Common myeloid progenitor, CD34-positive (primary cell): ENCODE measurements around the gene TMC3.

Experiments
- CTCF ChIA-PET: fragments of 350-600 bp; sonication (Branson Sonifier 250); formaldehyde crosslinking; loops from one replicate; lab custom pipeline; 2021; ENCODE audit warnings: antibody characterized with exemption; lab: Charles Lee
- POLR2A ChIA-PET: fragments of 350-600 bp; sonication (Branson Sonifier 250); formaldehyde crosslinking; loops from one replicate; lab custom pipeline; 2021; ENCODE audit warnings: antibody characterized with exemption; lab: Charles Lee
- DNase-seq, 3 donors: peaks; one replicate each; pipeline versions ENCODE4 v3.0.0 to v3.0.0-alpha.2; 2013
- H3K27ac ChIP-seq, 2 experiments: 1 replicate in 1 of 2; 2 replicates in 1 of 2; pipeline ENCODE4 v1.7.0; 2013; ENCODE audit warnings: inconsistent platforms in 2 of 2, low read length in 2 of 2, mild to moderate bottlenecking in 2 of 2, low read depth in 1 of 2, moderate library complexity in 1 of 2; ENCODE audit not compliant: severe bottlenecking in 2 of 2, insufficient read depth in 1 of 2, poor library complexity in 1 of 2
- H3K27me3 ChIP-seq, 5 experiments: replicated peaks in 2 of 5; 1 replicate in 3 of 5; 2 replicates in 2 of 5; pipeline versions ENCODE4 v1.6.1 to v1.7.0; 2013; ENCODE audit warnings: low read length in 4 of 5, mild to moderate bottlenecking in 2 of 5, moderate library complexity in 2 of 5, inconsistent platforms in 1 of 5; ENCODE audit not compliant: insufficient read depth in 5 of 5, control insufficient read depth in 4 of 5
- H3K36me3 ChIP-seq, 4 experiments: 1 replicate in 2 of 4; 2 replicates in 2 of 4; pipeline versions ENCODE4 v1.6.1 to v1.7.0; 2013; ENCODE audit warnings: low read length in 3 of 4, control low read depth in 1 of 4, mild to moderate bottlenecking in 1 of 4; ENCODE audit not compliant: control insufficient read depth in 4 of 4, insufficient read depth in 4 of 4
- H3K4me1 ChIP-seq, 4 experiments: 1 replicate in 3 of 4; 2 replicates in 1 of 4; pipeline versions ENCODE4 v1.6.1 to v1.7.1; 2013; ENCODE audit warnings: low read length in 3 of 4, mild to moderate bottlenecking in 3 of 4, control low read depth in 1 of 4, inconsistent platforms in 1 of 4, moderate library complexity in 1 of 4; ENCODE audit not compliant: control insufficient read depth in 4 of 4, insufficient read depth in 4 of 4; ENCODE audit errors: control extremely low read depth in 1 of 4
- H3K4me3 ChIP-seq, 7 experiments: 1 replicate in 4 of 7; 2 replicates in 3 of 7; pipeline versions ENCODE4 v1.5.1 to v1.7.0; 2013; ENCODE audit warnings: mild to moderate bottlenecking in 7 of 7, low read length in 6 of 7, moderate library complexity in 6 of 7, inconsistent platforms in 2 of 7, low read depth in 2 of 7, control low read depth in 1 of 7; ENCODE audit not compliant: insufficient read depth in 4 of 7, control insufficient read depth in 1 of 7; ENCODE audit errors: extremely low read depth in 1 of 7
- H3K9me3 ChIP-seq, 5 experiments: 1 replicate in 4 of 5; 2 replicates in 1 of 5; pipeline versions ENCODE4 v1.6.1 to v1.7.1; 2013; ENCODE audit warnings: low read length in 4 of 5, mild to moderate bottlenecking in 2 of 5, inconsistent platforms in 1 of 5, low read depth in 1 of 5, moderate library complexity in 1 of 5; ENCODE audit not compliant: control insufficient read depth in 4 of 5, insufficient read depth in 2 of 5; ENCODE audit errors: control extremely low read depth in 1 of 5
- WGBS: methylation state at CpG from one replicate; pipeline ENCODE4 v1.1.5; 2013; ENCODE audit not compliant: insufficient coverage; 5-methylcytosine and 5-hydroxymethylcytosine counted together

TMC3 gene

GRCh38 chr15:81330366-81331090 lies 43.5 kb downstream of the TMC3 start:
- Histone ChIP-seq H3K4me3 (peak overlapping the region in 1 of 7 experiments; percentile 63), H3K9me3 (no peaks in the 10 kb centered on the region), H3K27me3 (no peaks in the 10 kb centered on the region), H3K27ac (no peak overlapping the region), H3K4me1 (peaks cover 4 to 11% (median 8%) of the 10 kb centered on the region in 4 experiments), H3K36me3 (no peaks in the 10 kb centered on the region)
- ChIA-PET CTCF (interaction anchor here (2.2 kb wide), 1 partner anchor 55 kb away, joined by 6 read pairs; no protein-coding TSS in a partner anchor), POLR2A (no interaction called here)
- peak in 1 of 3 donors; percentile 46 for DNase-seq
- 88% methylated on average over 4 of the region's 5 CpGs for WGBS

GRCh38 chr15:81329446-81329845 lies 44.6 kb downstream of the TMC3 start:
- ChIA-PET CTCF (interaction anchor here (2.2 to 3.2 kb wide), 2 partner anchors 33 to 54 kb away, joined by 6 to 11 read pairs; no protein-coding TSS in a partner anchor), POLR2A (no interaction called here)
- Histone ChIP-seq H3K9me3 (no peaks in the 10 kb centered on the region), H3K36me3 (no peaks in the 10 kb centered on the region), H3K4me3 (no peak overlapping the region), H3K4me1 (peaks cover 4 to 17% (median 12%) of the 10 kb centered on the region in 4 experiments), H3K27ac (no peak overlapping the region), H3K27me3 (no peaks in the 10 kb centered on the region)
- WGBS = 93% methylated on average over 2 of the region's 2 CpGs
- DNase-seq = no peak

- H3K36me3 ChIP-seq = no peaks in the 10 kb centered on the region
- no peak overlapping the region for H3K27ac ChIP-seq
- CTCF ChIA-PET = interaction anchor here (0.8 to 3.2 kb wide), 8 partner anchors 8 to 62 kb away, joined by 3 to 11 read pairs (median 4); no protein-coding TSS in a partner anchor
- POLR2A ChIA-PET = no interaction called here
- H3K4me1 ChIP-seq = peaks cover 4 to 30% (median 25%) of the 10 kb centered on the region in 4 experiments
- no peak for DNase-seq
- 86% methylated on average over 1 of the region's 3 CpGs for WGBS
- H3K9me3 ChIP-seq = no peaks in the 10 kb centered on the region
- no peak overlapping the region for H3K4me3 ChIP-seq
- H3K27me3 ChIP-seq = no peaks in the 10 kb centered on the region
Observed at GRCh38 chr15:81327516-81327915, 46.5 kb downstream of the TMC3 start.

- ChIA-PET POLR2A (interaction anchor here (0.5 kb wide), 1 partner anchor 9 kb away, joined by 5 read pairs; no protein-coding TSS in a partner anchor), CTCF (interaction anchor here (0.6 to 3.2 kb wide), 11 partner anchors 9 to 84 kb away, joined by 3 to 11 read pairs (median 3); no protein-coding TSS in a partner anchor)
- Histone ChIP-seq H3K4me3 (no peak overlapping the region), H3K9me3 (no peaks in the 10 kb centered on the region), H3K27me3 (no peaks in the 10 kb centered on the region), H3K27ac (no peak overlapping the region), H3K36me3 (peaks cover 0 to 5% (median 0%) of the 10 kb centered on the region in 4 experiments), H3K4me1 (peaks cover 4 to 31% (median 28%) of the 10 kb centered on the region in 4 experiments)
- WGBS = 94% methylated on average over 5 of the region's 7 CpGs
- no peak for DNase-seq
Observed at GRCh38 chr15:81326466-81327212, 47.4 kb downstream of the TMC3 start.

GRCh38 chr15:81323944-81324881 lies 49.8 kb downstream of the TMC3 start, which contains the start of gene STARD5:
Gene STARD5 (minus strand): TSS chr15:81324141. CDS start chr15:81324099, 42 bp downstream.
- peak; percentile 93 for DNase-seq
- Histone ChIP-seq H3K4me1 (peaks cover 4 to 21% (median 21%) of the 10 kb centered on the region in 4 experiments), H3K9me3 (no peaks in the 10 kb centered on the region), H3K4me3 (peak within 1 kb of the TSS; percentile 80 to 90 (median 89)), H3K36me3 (peaks cover 0 to 21% (median 10%) of the 10 kb centered on the region in 4 experiments), H3K27ac (no peak within 1 kb of the TSS), H3K27me3 (no peaks in the 10 kb centered on the region)
- WGBS = 0% methylated on average over 59 of the region's 67 CpGs
- ChIA-PET CTCF (interaction anchor here (1.0 to 2.8 kb wide), 5 partner anchors 9 to 49 kb away, joined by 3 to 8 read pairs (median 3); no protein-coding TSS in a partner anchor), POLR2A (interaction anchor here (0.6 to 0.9 kb wide), 3 partner anchors 11 to 27 kb away, joined by 3 read pairs; no protein-coding TSS in a partner anchor)

GRCh38 chr15:81323559-81323943 lies 50.5 kb downstream of the TMC3 start:
- Histone ChIP-seq H3K27ac (no peak overlapping the region), H3K4me1 (peaks cover 4 to 21% (median 21%) of the 10 kb centered on the region in 4 experiments), H3K4me3 (peak overlapping the region; percentile 80 to 90 (median 89)), H3K36me3 (peaks cover 0 to 27% (median 14%) of the 10 kb centered on the region in 4 experiments), H3K9me3 (no peaks in the 10 kb centered on the region), H3K27me3 (no peaks in the 10 kb centered on the region)
- CTCF ChIA-PET = interaction anchor here (1.0 to 2.8 kb wide), 4 partner anchors 10 to 48 kb away, joined by 3 to 8 read pairs (median 4); no protein-coding TSS in a partner anchor
- POLR2A ChIA-PET = interaction anchor here (0.6 to 1.0 kb wide), 4 partner anchors 12 to 36 kb away, joined by 3 to 4 read pairs (median 3); no protein-coding TSS in a partner anchor
- DNase-seq = peak in 1 of 3 donors; percentile 45
- 18% methylated on average over 3 of the region's 4 CpGs for WGBS
